Measurements from ENCODE around the gene SDHAF1. TPM values are rescaled to one million over a fixed set of nuclear protein-coding genes. Genes with fewer than 3 reads are reported as not detected.

The SDHAF1 gene
- total RNA-seq, 2 donors from 2014 or later = 32.4 to 75.1 TPM

- 89% methylated on average over 22 of the region's 22 CpGs for WGBS
- Histone ChIP-seq H3K9me3 (no peaks in the 10 kb centered on the region), H3K27me3 (replicated peaks; ENCODE audit: insufficient read depth) (no peaks in the 10 kb centered on the region), H3K4me1 (replicated peaks) (no peaks in the 10 kb centered on the region), H3K27ac (no peak overlapping the region), H3K36me3 (no peaks in the 10 kb centered on the region), H3K4me3 (no peak overlapping the region)
- no peak for TF ChIP-seq POLR2A (IDR thresholded peaks at IDR 0.05)
- no peak for TF ChIP-seq CTCF (IDR thresholded peaks at IDR 0.05)
- TF ChIP-seq POLR2AphosphoS5 (IDR thresholded peaks at IDR 0.05) = no peak
- DNase-seq (ENCODE audit: low spot score) = no peak
- intact Hi-C loops (cut with DNase I) = no loop called here
Observed at GRCh38 chr19:36019061-36019670, 24.2 kb downstream of the SDHAF1 start.

- DNase-seq (ENCODE audit: low spot score) = no peak
- 90% methylated on average over 5 of the region's 5 CpGs for WGBS
- Histone ChIP-seq H3K4me3 (no peak overlapping the region), H3K27me3 (replicated peaks; ENCODE audit: insufficient read depth) (no peaks in the 10 kb centered on the region), H3K27ac (no peak overlapping the region), H3K9me3 (no peaks in the 10 kb centered on the region), H3K4me1 (replicated peaks) (no peaks in the 10 kb centered on the region), H3K36me3 (no peaks in the 10 kb centered on the region)
- TF ChIP-seq POLR2AphosphoS5 (IDR thresholded peaks at IDR 0.05) = no peak
- TF ChIP-seq CTCF (IDR thresholded peaks at IDR 0.05) = no peak
- TF ChIP-seq POLR2A (IDR thresholded peaks at IDR 0.05) = no peak
- intact Hi-C loops (cut with DNase I) = no loop called here
Observed at GRCh38 chr19:36023432-36023831, 28.4 kb downstream of the SDHAF1 start.

GRCh38 chr19:36025541-36025940 lies 30.6 kb downstream of the SDHAF1 start:
- intact Hi-C loops (cut with DNase I) = no loop called here
- Histone ChIP-seq H3K27ac (no peak overlapping the region), H3K36me3 (no peaks in the 10 kb centered on the region), H3K9me3 (no peaks in the 10 kb centered on the region), H3K27me3 (replicated peaks; ENCODE audit: insufficient read depth) (no peaks in the 10 kb centered on the region), H3K4me3 (no peak overlapping the region), H3K4me1 (replicated peaks) (no peaks in the 10 kb centered on the region)
- no peak for TF ChIP-seq POLR2AphosphoS5 (IDR thresholded peaks at IDR 0.05)
- no peak for DNase-seq (ENCODE audit: low spot score)
- 56% methylated on average over 1 of the region's 1 CpG for whole genome bisulfite sequencing

GRCh38 chr19:36026091-36026876 lies 31.3 kb downstream of the SDHAF1 start:
- no peak for DNase-seq (ENCODE audit: low spot score)
- no peak overlapping the region for H3K27ac ChIP-seq
- no peak overlapping the region for H3K4me3 ChIP-seq
- TF ChIP-seq POLR2A (IDR thresholded peaks at IDR 0.05) (no peak), CTCF (IDR thresholded peaks at IDR 0.05) (no peak), POLR2AphosphoS5 (IDR thresholded peaks at IDR 0.05) (no peak)
- H3K4me1 ChIP-seq (replicated peaks) = no peaks in the 10 kb centered on the region
- H3K9me3 ChIP-seq = no peaks in the 10 kb centered on the region
- H3K27me3 ChIP-seq (replicated peaks; ENCODE audit: insufficient read depth) = no peaks in the 10 kb centered on the region
- intact Hi-C loops (cut with DNase I) = no loop called here
- 93% methylated on average over 49 of the region's 49 CpGs for WGBS
- H3K36me3 ChIP-seq = no peaks in the 10 kb centered on the region

- 95% methylated on average over 6 of the region's 6 CpGs for WGBS
- H3K9me3 ChIP-seq = no peaks in the 10 kb centered on the region
- intact Hi-C loops (cut with DNase I) = loop anchor here (2.0 kb wide), 1 partner anchor 25 kb away; no protein-coding TSS in a partner anchor
- no peaks in the 10 kb centered on the region for H3K4me1 ChIP-seq (replicated peaks)
- DNase-seq (ENCODE audit: low spot score) = no peak
- no peak for TF ChIP-seq CTCF (IDR thresholded peaks at IDR 0.05)
- TF ChIP-seq POLR2A (IDR thresholded peaks at IDR 0.05) = no peak
- TF ChIP-seq POLR2AphosphoS5 (IDR thresholded peaks at IDR 0.05) = no peak
- no peak overlapping the region for H3K27ac ChIP-seq
- no peaks in the 10 kb centered on the region for H3K27me3 ChIP-seq (replicated peaks; ENCODE audit: insufficient read depth)
- H3K4me3 ChIP-seq = no peak overlapping the region
- H3K36me3 ChIP-seq = no peaks in the 10 kb centered on the region
Observed at GRCh38 chr19:36027696-36028095, 32.7 kb downstream of the SDHAF1 start.

All from prostate gland (tissue), 2 donors.